ENCODE data around the gene CSTPP1.

DNA sequence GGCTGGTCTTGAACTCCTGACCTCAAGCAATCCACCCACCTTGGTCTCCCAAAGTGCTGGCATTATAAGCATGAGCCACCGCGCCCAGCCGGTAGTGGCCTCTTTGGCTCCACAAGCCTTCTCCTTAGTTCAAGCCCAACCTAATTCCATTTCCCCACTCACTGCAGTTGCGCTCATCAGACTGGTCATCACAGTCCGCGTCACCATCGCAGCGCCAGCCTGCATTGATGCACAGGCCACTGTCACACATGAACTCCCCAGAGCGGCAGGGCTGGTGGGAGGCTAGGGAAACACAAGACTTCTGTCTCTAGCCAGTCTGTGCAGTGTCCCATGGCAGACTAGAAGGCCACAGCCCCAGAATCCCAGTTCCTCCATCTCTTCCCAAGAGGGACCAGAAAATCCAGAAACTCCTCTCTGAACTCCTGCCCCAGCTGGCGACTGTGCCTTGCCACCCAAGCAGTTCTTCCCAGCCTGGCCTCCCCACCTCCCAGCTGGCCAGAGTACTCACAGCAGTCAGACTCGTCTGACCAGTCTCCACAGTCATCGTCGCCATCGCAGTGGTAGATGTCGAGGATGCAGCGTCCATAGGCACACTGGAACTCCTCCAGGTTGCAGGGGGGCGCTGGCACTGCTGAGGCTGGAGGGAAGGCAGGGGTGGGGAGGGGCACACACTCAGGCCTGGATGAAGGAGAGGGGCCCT is 38.0 kb upstream of the CSTPP1 start:
- no peak for TF ChIP-seq POLR2A (IDR thresholded peaks at IDR 0.05)
- TF ChIP-seq, protein P1, sequence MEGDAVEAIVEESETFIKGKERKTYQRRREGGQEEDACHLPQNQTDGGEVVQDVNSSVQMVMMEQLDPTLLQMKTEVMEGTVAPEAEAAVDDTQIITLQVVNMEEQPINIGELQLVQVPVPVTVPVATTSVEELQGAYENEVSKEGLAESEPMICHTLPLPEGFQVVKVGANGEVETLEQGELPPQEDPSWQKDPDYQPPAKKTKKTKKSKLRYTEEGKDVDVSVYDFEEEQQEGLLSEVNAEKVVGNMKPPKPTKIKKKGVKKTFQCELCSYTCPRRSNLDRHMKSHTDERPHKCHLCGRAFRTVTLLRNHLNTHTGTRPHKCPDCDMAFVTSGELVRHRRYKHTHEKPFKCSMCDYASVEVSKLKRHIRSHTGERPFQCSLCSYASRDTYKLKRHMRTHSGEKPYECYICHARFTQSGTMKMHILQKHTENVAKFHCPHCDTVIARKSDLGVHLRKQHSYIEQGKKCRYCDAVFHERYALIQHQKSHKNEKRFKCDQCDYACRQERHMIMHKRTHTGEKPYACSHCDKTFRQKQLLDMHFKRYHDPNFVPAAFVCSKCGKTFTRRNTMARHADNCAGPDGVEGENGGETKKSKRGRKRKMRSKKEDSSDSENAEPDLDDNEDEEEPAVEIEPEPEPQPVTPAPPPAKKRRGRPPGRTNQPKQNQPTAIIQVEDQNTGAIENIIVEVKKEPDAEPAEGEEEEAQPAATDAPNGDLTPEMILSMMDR (IDR thresholded peaks at IDR 0.05) = no peak
